Measurements from ENCODE around the gene DHCR7. TPM values are rescaled to one million over a fixed set of nuclear protein-coding genes. Genes with fewer than 3 reads are reported as not detected.

Gene DHCR7
- total RNA-seq, 1 donor from 2014 or later, result 58.3 TPM

GRCh38 chr11:71458146-71459070 is 10.2 kb upstream of the DHCR7 start:
- DNase-seq (ENCODE audit: extremely low read depth, low read depth, low spot score), result no peak

GRCh38 chr11:71456831-71457230 is 8.6 kb upstream of the DHCR7 start:
- no peak for DNase-seq (ENCODE audit: extremely low read depth, low read depth, low spot score)

DNA sequence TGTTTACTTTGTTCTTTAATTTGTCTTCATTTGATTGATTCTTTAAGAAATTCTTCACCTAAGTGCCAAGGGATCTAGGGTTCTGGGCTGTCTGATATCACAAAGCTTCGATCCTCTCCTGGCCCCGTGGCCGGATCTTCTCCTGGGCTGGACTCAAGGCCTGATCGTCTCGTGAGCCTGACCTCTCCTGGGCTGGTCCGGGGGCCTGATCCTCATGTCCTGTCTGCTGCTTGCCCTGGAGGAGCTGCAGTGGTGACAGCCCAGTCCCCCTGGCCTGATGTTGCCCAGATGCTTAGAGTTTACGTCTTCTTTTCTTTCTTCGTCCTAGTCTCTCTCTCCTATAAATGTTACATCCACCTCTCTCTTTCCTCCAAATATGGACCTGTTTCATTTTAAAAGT is 8.1 kb upstream of the DHCR7 start:
- DNase-seq (ENCODE audit: extremely low read depth, low read depth, low spot score), result no peak

- no peak for DNase-seq (ENCODE audit: extremely low read depth, low read depth, low spot score)
These were observed 6.4 kb upstream of the DHCR7 start for GRCh38 chr11:71454470-71455113.

DNA sequence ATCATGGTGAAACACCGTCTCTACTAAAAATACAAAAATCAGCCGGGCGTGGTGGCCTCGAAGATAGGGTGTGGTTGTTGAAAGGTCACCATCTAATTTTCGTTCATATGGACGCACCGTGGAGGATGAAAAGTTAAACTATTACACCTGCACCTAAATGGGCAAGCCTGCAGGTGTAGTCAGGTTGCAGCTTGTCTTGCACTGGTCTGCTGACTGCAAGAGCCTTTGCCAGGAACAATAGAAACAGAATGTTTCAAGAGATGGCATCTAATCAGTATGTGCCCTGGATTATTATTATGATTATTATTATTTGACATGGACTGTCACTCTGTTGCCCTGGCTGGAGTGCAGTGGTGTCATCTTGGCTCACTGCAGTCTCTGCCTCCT is 5.7 kb upstream of the DHCR7 start:
- DNase-seq (ENCODE audit: extremely low read depth, low read depth, low spot score), result no peak

DNA sequence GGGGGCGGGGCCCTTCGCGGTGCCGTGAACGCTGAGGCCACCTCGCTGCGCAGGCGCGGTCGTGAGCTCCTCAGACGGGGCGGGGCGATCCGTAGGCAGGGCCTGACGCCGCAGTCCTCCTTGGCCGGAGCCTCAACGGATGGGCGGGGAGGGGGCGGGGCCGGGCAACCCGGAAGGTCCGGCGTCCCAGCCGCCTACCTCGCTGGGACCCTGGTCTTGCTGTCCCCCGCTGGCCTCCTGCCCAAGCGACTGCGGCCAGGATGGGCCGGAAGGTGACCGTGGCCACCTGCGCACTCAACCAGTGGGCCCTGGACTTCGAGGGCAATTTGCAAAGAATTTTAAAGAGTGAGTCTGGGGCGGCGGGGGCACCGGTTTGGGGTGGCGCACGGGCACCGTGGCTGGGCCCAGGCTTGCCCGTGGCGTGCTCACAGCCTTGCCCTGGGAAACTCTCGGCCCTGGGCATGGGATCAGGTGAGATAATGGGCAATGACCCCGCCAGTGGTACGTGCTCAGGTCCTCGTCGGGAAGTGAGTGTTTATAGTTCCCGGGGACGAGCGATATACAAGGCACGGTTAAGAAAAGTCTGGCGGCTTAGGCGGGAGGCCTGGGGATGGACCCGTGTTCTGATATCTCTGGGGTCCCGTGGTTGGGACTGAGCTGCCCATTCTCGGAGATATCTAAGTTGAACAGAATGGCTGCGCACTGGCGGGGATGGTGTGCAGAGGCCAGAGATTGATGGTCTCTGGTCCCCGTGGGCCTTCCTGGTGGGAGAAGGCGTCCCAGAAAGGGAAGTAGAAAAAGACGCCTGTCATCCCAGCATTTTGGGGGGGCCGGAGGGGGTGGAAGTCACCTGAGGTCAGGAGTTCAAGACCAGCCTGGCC is 5.1 kb upstream of the DHCR7 start, which contains the start of gene NADSYN1:
Gene NADSYN1, plus strand, starts transcription at position 167 of the 881 bp plus-strand sequence. Its CDS starts 94 bp downstream, at position 261.
- peak; percentile 33 for DNase-seq (ENCODE audit: extremely low read depth, low read depth, low spot score)

DNA sequence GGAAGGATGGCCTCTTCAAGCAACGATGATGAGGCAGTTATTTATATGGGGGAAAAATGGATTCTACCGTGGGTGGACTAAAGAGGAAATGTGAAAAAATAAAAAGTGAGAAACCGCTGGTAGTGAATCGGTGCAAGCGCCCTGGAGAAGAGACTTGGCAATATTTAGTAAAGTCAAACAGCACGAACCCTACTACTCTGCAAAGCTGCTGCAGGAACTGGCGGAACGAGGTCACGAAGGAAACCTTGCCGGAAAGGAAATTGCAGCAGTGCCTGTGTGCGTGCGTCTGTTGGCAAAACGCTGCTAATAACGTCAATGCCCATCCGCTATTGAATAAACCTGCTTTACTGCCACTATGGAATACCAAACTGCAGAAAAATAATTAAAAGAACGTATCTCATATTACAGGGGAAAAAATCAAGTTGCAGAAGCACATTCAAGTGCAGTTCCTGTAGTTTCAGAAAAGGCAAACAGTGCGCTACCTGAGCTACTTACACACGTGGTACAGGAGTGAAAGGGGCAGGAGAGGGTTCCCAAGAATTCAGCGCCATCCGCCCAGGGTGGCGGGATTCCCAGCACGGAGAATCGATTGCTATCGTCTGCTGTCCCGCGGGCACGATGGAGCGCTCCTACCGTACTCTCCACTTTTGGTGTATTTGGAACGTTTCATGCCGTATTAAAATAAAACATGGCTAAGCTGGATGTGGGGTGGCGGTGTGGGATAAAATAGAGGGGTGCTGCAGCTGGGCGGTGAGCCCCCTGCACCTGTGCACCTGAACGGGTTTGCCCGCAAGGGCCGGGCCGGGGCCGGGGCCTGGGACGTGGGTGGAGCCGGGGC is 4.2 kb upstream of the DHCR7 start:
- peak; percentile 39 for DNase-seq (ENCODE audit: extremely low read depth, low read depth, low spot score)

DNA sequence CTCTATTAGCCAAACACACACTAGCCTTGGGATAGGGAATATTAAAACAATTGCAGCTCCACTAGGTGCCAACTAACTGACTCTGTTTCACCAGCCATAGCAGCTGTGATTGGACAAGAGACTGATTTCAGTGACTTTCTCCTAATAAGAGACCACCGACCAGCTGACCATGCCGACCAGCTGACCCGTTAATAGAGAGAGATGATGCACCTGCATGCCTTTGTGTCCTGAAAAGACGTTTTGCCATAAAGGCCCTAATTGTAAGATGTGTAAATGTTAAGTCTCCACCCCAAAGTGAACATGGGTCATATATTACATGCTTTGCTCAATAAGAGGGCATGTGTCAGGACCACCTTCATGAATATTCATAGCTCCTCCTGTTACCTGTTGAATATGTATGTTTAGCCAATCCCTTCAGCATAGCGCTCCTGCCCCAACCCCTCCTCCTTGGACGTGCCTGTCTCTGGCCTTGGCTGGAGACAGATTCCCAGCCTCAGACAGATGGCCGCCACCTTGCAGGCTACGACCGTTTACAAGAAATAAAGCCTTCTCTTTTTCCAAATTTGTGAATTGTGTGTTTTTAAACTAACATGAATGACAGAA is 3.5 kb upstream of the DHCR7 start:
- no peak for DNase-seq (ENCODE audit: extremely low read depth, low read depth, low spot score)

GRCh38 chr11:71450939-71451338 is 2.7 kb upstream of the DHCR7 start:
- DNase-seq (ENCODE audit: extremely low read depth, low read depth, low spot score), result no peak

DNA sequence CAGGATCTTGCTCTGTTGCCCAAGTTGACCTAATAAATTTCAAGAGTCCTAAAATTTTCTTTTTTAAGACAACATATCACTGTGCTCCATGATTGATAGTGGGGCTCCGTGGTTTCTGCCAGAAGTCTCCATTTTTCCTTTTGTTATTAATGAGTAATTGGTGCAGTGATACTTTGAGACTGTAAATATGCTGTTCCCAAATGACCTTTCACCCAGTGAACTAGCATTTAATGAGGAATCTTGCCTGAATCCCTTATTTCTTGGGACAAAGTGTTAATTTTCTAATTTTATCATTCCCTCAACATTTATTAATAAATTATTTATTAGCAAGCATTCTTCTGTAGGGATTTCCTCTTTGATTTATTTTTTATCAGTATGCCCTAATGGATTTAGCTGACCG is 2.3 kb upstream of the DHCR7 start:
- DNase-seq (ENCODE audit: extremely low read depth, low read depth, low spot score), result no peak

DNA sequence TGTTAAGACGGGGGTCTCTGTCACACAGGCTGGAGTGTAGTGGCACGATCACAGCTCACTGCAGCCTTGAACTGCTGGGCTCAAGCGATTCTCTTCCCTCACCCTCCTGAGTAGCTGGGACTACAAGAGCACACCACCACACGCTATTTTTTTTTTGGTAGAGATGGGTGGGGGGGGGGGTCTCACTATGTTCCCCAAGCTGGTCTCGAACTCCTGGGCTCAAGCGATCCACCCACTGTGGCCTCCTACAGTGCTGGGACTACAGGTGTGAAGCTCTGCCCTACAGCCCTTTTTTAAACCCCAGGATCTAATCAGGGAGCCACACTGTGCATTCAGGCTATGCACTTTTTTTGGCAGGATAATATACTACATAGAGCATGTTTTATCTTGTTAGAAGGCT is 1.4 kb upstream of the DHCR7 start:
- DNase-seq (ENCODE audit: extremely low read depth, low read depth, low spot score), result no peak

DNA sequence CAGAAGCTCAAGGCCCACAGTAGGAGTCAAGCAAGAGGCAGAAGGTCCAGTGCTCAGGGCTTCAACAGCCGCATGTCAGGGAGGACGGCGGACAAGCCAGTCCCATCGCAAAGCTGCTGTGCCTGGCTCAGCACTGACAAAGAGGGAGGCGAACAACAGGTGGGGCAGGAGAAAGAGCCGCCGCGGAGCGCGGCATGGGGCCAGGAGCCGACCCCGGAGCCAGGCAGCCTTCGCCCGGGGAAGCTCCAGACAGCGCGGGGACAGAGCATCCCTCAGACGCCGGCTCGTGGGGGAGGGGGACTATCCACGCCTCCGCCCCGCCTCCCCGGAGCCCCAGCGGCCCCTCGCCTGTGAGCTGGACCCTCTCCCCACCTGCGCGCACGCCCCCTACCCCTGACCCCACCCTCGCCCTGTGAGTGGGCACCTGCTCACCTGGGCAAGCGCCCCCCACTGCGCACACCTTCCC is 369 bp downstream of the DHCR7 start:
- no peak for DNase-seq (ENCODE audit: extremely low read depth, low read depth, low spot score)

GRCh38 chr11:71446942-71447688 is 1.1 kb downstream of the DHCR7 start:
- no peak for DNase-seq (ENCODE audit: extremely low read depth, low read depth, low spot score)

- no peak for DNase-seq (ENCODE audit: extremely low read depth, low read depth, low spot score)
These were observed 2.0 kb downstream of the DHCR7 start for GRCh38 chr11:71446150-71446549.

GRCh38 chr11:71444811-71445210 is 3.4 kb downstream of the DHCR7 start:
- no peak for DNase-seq (ENCODE audit: extremely low read depth, low read depth, low spot score)

GRCh38 chr11:71443736-71444445 is 4.3 kb downstream of the DHCR7 start:
- no peak for DNase-seq (ENCODE audit: extremely low read depth, low read depth, low spot score)

DNA sequence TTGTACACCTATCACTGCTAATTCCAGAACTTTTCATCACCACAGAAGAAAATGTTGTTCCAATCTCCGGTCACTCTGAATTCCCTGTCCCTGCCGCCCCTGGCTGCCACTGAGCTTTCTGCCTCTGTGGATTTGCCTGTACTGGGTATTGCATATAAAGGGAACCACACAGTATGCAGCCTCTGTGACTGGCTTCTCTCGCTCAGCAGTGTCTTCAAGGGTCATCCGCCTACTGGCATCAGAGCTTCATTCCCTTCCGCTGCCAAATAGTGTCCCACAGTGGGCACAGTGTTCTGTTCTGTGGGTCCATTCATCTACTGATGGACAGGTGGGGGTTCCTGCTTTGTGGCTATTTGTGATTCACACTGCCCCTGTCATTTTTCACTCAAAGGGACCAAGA is 5.3 kb downstream of the DHCR7 start:
- DNase-seq (ENCODE audit: extremely low read depth, low read depth, low spot score), result no peak

DNA sequence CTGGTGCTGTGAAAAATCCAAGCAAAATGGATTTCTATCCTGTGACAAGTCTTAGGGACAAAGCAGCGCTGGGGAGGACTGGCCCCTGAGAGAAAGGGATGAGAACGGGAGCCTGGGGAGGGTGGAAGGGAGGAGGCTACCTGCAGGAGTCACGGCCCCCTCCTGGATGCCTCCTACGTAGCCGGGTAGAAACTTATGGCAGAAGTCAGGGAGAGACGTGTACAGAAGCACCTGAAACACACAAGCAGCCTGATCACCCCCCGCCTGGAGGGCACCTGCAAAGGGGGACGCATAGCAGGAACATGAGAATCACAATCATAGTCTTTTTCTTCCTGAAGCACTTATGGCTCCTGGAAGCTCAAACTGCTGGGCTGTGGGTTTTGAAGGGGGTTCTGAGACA is 6.1 kb downstream of the DHCR7 start:
- DNase-seq (ENCODE audit: extremely low read depth, low read depth, low spot score), result no peak
